Dendritic cell treated with granulocyte-macrophage colony-stimulating factor and Interleukin-4, amounts not matched to agents 40 ng/mL and 50 ng/mL, for 4 days (primary cell): ENCODE data around the gene GNG2.

Experiments
- H3K27ac Mint-ChIP-seq: one replicate; pipeline ENCODE4 v1.8.0; 2022; ENCODE audit warnings: mild to moderate bottlenecking, mixed read lengths
- H3K27me3 Mint-ChIP-seq: one replicate; pipeline ENCODE4 v1.8.0; 2022; ENCODE audit warnings: mild to moderate bottlenecking, mixed read lengths
- H3K36me3 Mint-ChIP-seq: one replicate; pipeline ENCODE4 v1.8.0; 2022; ENCODE audit warnings: low read depth, mixed read lengths
- H3K4me1 Mint-ChIP-seq: one replicate; pipeline ENCODE4 v1.8.0; 2022; ENCODE audit warnings: low read depth, mixed read lengths
- H3K4me3 Mint-ChIP-seq: one replicate; pipeline ENCODE4 v1.8.0; 2022; ENCODE audit warnings: mild to moderate bottlenecking, moderate library complexity, mixed read lengths
- H3K9me3 Mint-ChIP-seq: one replicate; pipeline ENCODE4 v1.8.0; 2022; ENCODE audit warnings: mixed read lengths
- intact Hi-C: fragments of 100-400 bp; cut with micrococcal nuclease; formaldehyde crosslinking; loops from one replicate; pipeline ENCODE4 v1.15.0; 2022

GNG2 gene

GRCh38 chr14:51988221-51988620, 127.8 kb downstream of the GNG2 start:
- Mint-ChIP-seq H3K4me1 (peaks cover 14% of the 10 kb centered on the region), H3K4me3 (no peak overlapping the region), H3K27me3 (no peaks in the 10 kb centered on the region)

GRCh38 chr14:51989293-51990234, 129.2 kb downstream of the GNG2 start, which contains the start of gene RTRAF:
RTRAF (plus strand) TSS chr14:51989546; CDS start chr14:51989640, 94 bp downstream.
- peaks cover 41% of the 10 kb centered on the region for H3K36me3 Mint-ChIP-seq
- H3K9me3 Mint-ChIP-seq, result peaks cover 6% of the 10 kb centered on the region
- H3K4me3 Mint-ChIP-seq, result peak within 1 kb of the TSS; percentile 79
- intact Hi-C loops, result loop anchor here (5.0 to 10.0 kb wide), 4 partner anchors 122 to 565 kb away; partner anchors contain the start of genes FRMD6, GPR137C and TXNDC16
- H3K27ac Mint-ChIP-seq, result peak within 1 kb of the TSS; percentile 83
- H3K27me3 Mint-ChIP-seq, result no peaks in the 10 kb centered on the region
- peaks cover 20% of the 10 kb centered on the region for H3K4me1 Mint-ChIP-seq

More at GRCh38 chr14:51988221-51988620, 127.8 kb downstream of the GNG2 start:
- H3K27ac Mint-ChIP-seq, result peak overlapping the region; percentile 83
- H3K9me3 Mint-ChIP-seq, result peaks cover 20% of the 10 kb centered on the region
- intact Hi-C loops, result loop anchor here (5.0 kb wide), 2 partner anchors 121 to 336 kb away; partner anchors contain the start of gene FRMD6
- peaks cover 28% of the 10 kb centered on the region for H3K36me3 Mint-ChIP-seq

- Mint-ChIP-seq H3K27ac (no peak overlapping the region), H3K4me3 (peak overlapping the region; percentile 79), H3K4me1 (peaks cover 20% of the 10 kb centered on the region), H3K36me3 (peaks cover 50% of the 10 kb centered on the region), H3K9me3 (no peaks in the 10 kb centered on the region), H3K27me3 (no peaks in the 10 kb centered on the region)
- intact Hi-C loops, result loop anchor here (10.0 kb wide), 2 partner anchors 284 to 564 kb away; partner anchors contain the start of genes GPR137C and TXNDC16
These were observed 130.1 kb downstream of the GNG2 start for GRCh38 chr14:51990488-51990887.

GRCh38 chr14:51993285-51993920, 133.0 kb downstream of the GNG2 start:
- Mint-ChIP-seq H3K36me3 (peaks cover 70% of the 10 kb centered on the region), H3K4me3 (no peak overlapping the region), H3K4me1 (peaks cover 24% of the 10 kb centered on the region), H3K9me3 (no peaks in the 10 kb centered on the region), H3K27ac (no peak overlapping the region), H3K27me3 (no peaks in the 10 kb centered on the region)
- intact Hi-C loops, result loop anchor here (10.0 kb wide), 2 partner anchors 281 to 561 kb away; partner anchors contain the start of genes GPR137C and TXNDC16

- Mint-ChIP-seq H3K27me3 (no peaks in the 10 kb centered on the region), H3K36me3 (peaks cover 84% of the 10 kb centered on the region), H3K4me1 (peaks cover 11% of the 10 kb centered on the region), H3K4me3 (no peak overlapping the region), H3K27ac (no peak overlapping the region), H3K9me3 (no peaks in the 10 kb centered on the region)
- intact Hi-C loops, result loop anchor here (5.0 to 10.0 kb wide), 3 partner anchors 279 to 559 kb away; partner anchors contain the start of genes GPR137C and TXNDC16
These were observed 135.8 kb downstream of the GNG2 start for GRCh38 chr14:51996148-51996746.

- no peak overlapping the region for H3K27ac Mint-ChIP-seq
- intact Hi-C loops, result loop anchor here (5.0 to 10.0 kb wide), 3 partner anchors 276 to 556 kb away; partner anchors contain the start of genes GPR137C and TXNDC16
These were observed 137.9 kb downstream of the GNG2 start for GRCh38 chr14:51998348-51998747.

GRCh38 chr14:51999084-51999483, 138.7 kb downstream of the GNG2 start:
- Mint-ChIP-seq H3K4me1 (peaks cover 5% of the 10 kb centered on the region), H3K27me3 (no peaks in the 10 kb centered on the region), H3K36me3 (peaks cover 88% of the 10 kb centered on the region), H3K9me3 (no peaks in the 10 kb centered on the region), H3K4me3 (no peak overlapping the region), H3K27ac (no peak overlapping the region)
- intact Hi-C loops, result loop anchor here (5.0 to 10.0 kb wide), 3 partner anchors 276 to 556 kb away; partner anchors contain the start of genes GPR137C and TXNDC16

More at GRCh38 chr14:51998348-51998747, 137.9 kb downstream of the GNG2 start:
- peaks cover 88% of the 10 kb centered on the region for H3K36me3 Mint-ChIP-seq
- H3K9me3 Mint-ChIP-seq, result no peaks in the 10 kb centered on the region
- H3K4me1 Mint-ChIP-seq, result peaks cover 10% of the 10 kb centered on the region
- H3K4me3 Mint-ChIP-seq, result no peak overlapping the region
- H3K27me3 Mint-ChIP-seq, result no peaks in the 10 kb centered on the region

GRCh38 chr14:52000019-52000582, 139.7 kb downstream of the GNG2 start:
- Mint-ChIP-seq H3K36me3 (peaks cover 87% of the 10 kb centered on the region), H3K4me1 (peaks cover 5% of the 10 kb centered on the region), H3K27ac (no peak overlapping the region), H3K4me3 (no peak overlapping the region), H3K27me3 (no peaks in the 10 kb centered on the region), H3K9me3 (no peaks in the 10 kb centered on the region)
- intact Hi-C loops, result no loop called here

- Mint-ChIP-seq H3K27ac (no peak overlapping the region), H3K27me3 (no peaks in the 10 kb centered on the region), H3K9me3 (no peaks in the 10 kb centered on the region), H3K36me3 (peaks cover 89% of the 10 kb centered on the region), H3K4me1 (peaks cover 5% of the 10 kb centered on the region), H3K4me3 (no peak overlapping the region)
- intact Hi-C loops, result no loop called here
These were observed 140.3 kb downstream of the GNG2 start for GRCh38 chr14:52000696-52001095.

- Mint-ChIP-seq H3K9me3 (no peaks in the 10 kb centered on the region), H3K27ac (no peak overlapping the region), H3K27me3 (no peaks in the 10 kb centered on the region), H3K4me1 (no peaks in the 10 kb centered on the region), H3K36me3 (peaks cover 89% of the 10 kb centered on the region), H3K4me3 (no peak overlapping the region)
- intact Hi-C loops, result no loop called here
These were observed 142.1 kb downstream of the GNG2 start for GRCh38 chr14:52002542-52002941.

- no peaks in the 10 kb centered on the region for H3K4me1 Mint-ChIP-seq
- H3K27ac Mint-ChIP-seq, result no peak overlapping the region
- peaks cover 92% of the 10 kb centered on the region for H3K36me3 Mint-ChIP-seq
These were observed 142.9 kb downstream of the GNG2 start for GRCh38 chr14:52003324-52003723.

GRCh38 chr14:52005625-52006024, 145.2 kb downstream of the GNG2 start:
- Mint-ChIP-seq H3K27ac (no peak overlapping the region), H3K9me3 (no peaks in the 10 kb centered on the region), H3K27me3 (no peaks in the 10 kb centered on the region), H3K4me3 (no peak overlapping the region), H3K36me3 (peaks cover 95% of the 10 kb centered on the region), H3K4me1 (no peaks in the 10 kb centered on the region)
- intact Hi-C loops, result no loop called here

More at GRCh38 chr14:52003324-52003723, 142.9 kb downstream of the GNG2 start:
- intact Hi-C loops, result no loop called here
- Mint-ChIP-seq H3K4me3 (no peak overlapping the region), H3K9me3 (no peaks in the 10 kb centered on the region), H3K27me3 (no peaks in the 10 kb centered on the region)

GRCh38 chr14:52006361-52006760, 145.9 kb downstream of the GNG2 start:
- Mint-ChIP-seq H3K4me1 (no peaks in the 10 kb centered on the region), H3K27ac (no peak overlapping the region), H3K9me3 (no peaks in the 10 kb centered on the region), H3K36me3 (peaks cover 95% of the 10 kb centered on the region), H3K4me3 (no peak overlapping the region), H3K27me3 (no peaks in the 10 kb centered on the region)
- intact Hi-C loops, result no loop called here
